Panc1 (cell line): Measurements from ENCODE around the gene RFX5. TPM values are rescaled to one million over a fixed set of nuclear protein-coding genes. Genes with fewer than 3 reads are reported as not detected.

Experiments
- ATAC-seq: fragments of 200-7000 bp; cut with Tn5 transposase; 2 replicates; pipeline ENCODE4 v1.9.1; 2020; ENCODE audit warnings: mild to moderate bottlenecking, moderate library complexity
- BruUV-seq: library from RNA; stranded (reverse); fragments of 400-500 nt; replicated peaks from 2 replicates; lab custom pipeline; 2021; lab: Mats Ljungman, UMichigan
- CTCF ChIA-PET: fragments of 300-600 bp; sonication (Branson Sonifier 250); formaldehyde crosslinking; loops from one replicate; lab custom pipeline; 2022; ENCODE audit warnings: antibody characterized with exemption; lab: Charles Lee
- POLR2A ChIA-PET: fragments of 300-600 bp; sonication (Branson Sonifier 250); formaldehyde crosslinking; loops from one replicate; lab custom pipeline; 2022; ENCODE audit warnings: antibody characterized with exemption; lab: Charles Lee
- DNase-seq: peaks from one replicate; pipeline ENCODE4 v3.0.0-alpha.2; 2010; ENCODE audit warnings: low read depth, low spot score
- H3K27ac ChIP-seq: 2 replicates; pipeline ENCODE4 v1.5.1; 2011; ENCODE audit warnings: mild to moderate bottlenecking, low read length, inconsistent platforms
- H3K27me3 ChIP-seq: fragments of 200-500 bp; sonication (Bioruptor generic); 2 replicates; pipeline ENCODE4 v1.6.0; 2014; ENCODE audit warnings: low read length, inconsistent platforms; ENCODE audit not compliant: control insufficient read depth, insufficient read depth
- H3K36me3 ChIP-seq: fragments of 200-500 bp; sonication (Bioruptor generic); 2 replicates; pipeline ENCODE4 v1.5.1; 2014; ENCODE audit warnings: inconsistent platforms, mild to moderate bottlenecking, low read length, moderate library complexity; ENCODE audit not compliant: control insufficient read depth, insufficient read depth
- H3K4me1 ChIP-seq: 2 replicates; pipeline ENCODE4 v1.5.1; 2011; ENCODE audit warnings: inconsistent platforms, mild to moderate bottlenecking, low read length, moderate library complexity; ENCODE audit not compliant: control insufficient read depth, insufficient read depth
- H3K4me3 ChIP-seq, 2 experiments: 2 replicates each; pipeline ENCODE4 v1.5.1; 2011 to 2012; ENCODE audit warnings: low read depth in 2 of 2, low read length in 2 of 2, mild to moderate bottlenecking in 2 of 2, inconsistent platforms in 1 of 2, moderate library complexity in 1 of 2
- H3K9me3 ChIP-seq: fragments of 200-500 bp; sonication (Bioruptor generic); 2 replicates; pipeline ENCODE4 v1.5.1; 2014; ENCODE audit warnings: low read depth, mild to moderate bottlenecking, inconsistent platforms, low read length, moderate library complexity; ENCODE audit not compliant: control insufficient read depth, insufficient read depth
- CTCF ChIP-seq: fragments of 450-650 bp; IDR thresholded peaks from 2 replicates; pipeline ENCODE4 v1.5.1; 2017; ENCODE audit warnings: mild to moderate bottlenecking
- POLR2AphosphoS5 ChIP-seq: IDR thresholded peaks from 2 replicates; pipeline ENCODE4 v1.6.1; 2012; ENCODE audit warnings: mild to moderate bottlenecking, low read depth, low read length, moderate library complexity
- REST ChIP-seq, 2 experiments: IDR thresholded peaks; 2 replicates each; pipeline ENCODE4 v1.6.1; 2011 to 2012; ENCODE audit warnings: low read depth in 2 of 2, control low read depth in 1 of 2, low read length in 1 of 2, mild to moderate bottlenecking in 1 of 2, moderate library complexity in 1 of 2; ENCODE audit not compliant: insufficient read depth in 1 of 2
- SIN3A ChIP-seq: IDR thresholded peaks from 2 replicates; pipeline ENCODE4 v1.6.1; 2012; ENCODE audit warnings: low read depth, mild to moderate bottlenecking, low read length, moderate library complexity, borderline replicate concordance; ENCODE audit not compliant: insufficient read depth
- TCF7L2 ChIP-seq: IDR thresholded peaks from 2 replicates; pipeline ENCODE4 v1.6.1; 2011; ENCODE audit warnings: mild to moderate bottlenecking, low read depth, low read length, inconsistent platforms
- in situ Hi-C: cut with HindIII; loops from 2 replicates; pipeline ENCODE4 v1.10.0; 2016; ENCODE audit warnings: low sequenced_read_pairs, low pct_unique_long_range_greater_than_20kb
- intact Hi-C: fragments of 100-400 bp; cut with micrococcal nuclease; formaldehyde crosslinking; loops from one replicate; pipeline ENCODE4 v1.10.0; 2022; ENCODE audit not compliant: unreplicated experiment
- total RNA-seq: library from RNA; stranded (reverse); gene quantifications from one replicate; pipeline ENCODE4 v1.2.1, GENCODE V29; 2021; ENCODE audit not compliant: unreplicated experiment

Gene RFX5
- total RNA-seq, 1 experiment from 2014 or later: 75.5 TPM

GRCh38 chr1:151312826-151313225 lies 34.2 kb downstream of the RFX5 start:
- intact Hi-C loops (no loop called here), in situ Hi-C loops (no loop called here)
- no peak for ATAC-seq
- no peak for DNase-seq
- BruUV-seq: no TSS peak
- TF ChIP-seq POLR2AphosphoS5 (no peak), CTCF (no peak), SIN3A (no peak), REST (IDR thresholded peaks at IDR 0.05; ENCODE audit: insufficient read depth in 1 of 2, low read depth in 2 of 2, low read length in 1 of 2) (no peak), TCF7L2 (no peak)
- Histone ChIP-seq H3K4me1 (peaks cover 16% of the 10 kb centered on the region), H3K9me3 (no peaks in the 10 kb centered on the region), H3K36me3 (peaks cover 3% of the 10 kb centered on the region; the same call in 1 of the 2 replicates), H3K27me3 (no peaks in the 10 kb centered on the region), H3K27ac (no peak overlapping the region), H3K4me3 (no peak overlapping the region)
- CTCF ChIA-PET: no interaction called here
- POLR2A ChIA-PET: interaction anchor here (0.6 kb wide), 1 partner anchor 222 kb away, joined by 6 read pairs; no protein-coding TSS in a partner anchor

GRCh38 chr1:151312411-151312810 lies 34.6 kb downstream of the RFX5 start:
- Histone ChIP-seq H3K36me3 (peaks cover 3% of the 10 kb centered on the region; the same call in 1 of the 2 replicates), H3K4me1 (peaks cover 16% of the 10 kb centered on the region), H3K27me3 (no peaks in the 10 kb centered on the region), H3K4me3 (no peak overlapping the region), H3K9me3 (no peaks in the 10 kb centered on the region), H3K27ac (peak overlapping the region; percentile 71)
- in situ Hi-C loops: no loop called here
- no peak for DNase-seq
- intact Hi-C loops: no loop called here
- CTCF ChIA-PET: no interaction called here
- POLR2A ChIA-PET: no interaction called here
- BruUV-seq: no TSS peak
- ATAC-seq: no peak
- TF ChIP-seq REST (IDR thresholded peaks at IDR 0.05; ENCODE audit: insufficient read depth in 1 of 2, low read depth in 2 of 2, low read length in 1 of 2) (no peak), TCF7L2 (no peak)
